Measurements from ENCODE around the gene GPR17.

Gene GPR17

DNA sequence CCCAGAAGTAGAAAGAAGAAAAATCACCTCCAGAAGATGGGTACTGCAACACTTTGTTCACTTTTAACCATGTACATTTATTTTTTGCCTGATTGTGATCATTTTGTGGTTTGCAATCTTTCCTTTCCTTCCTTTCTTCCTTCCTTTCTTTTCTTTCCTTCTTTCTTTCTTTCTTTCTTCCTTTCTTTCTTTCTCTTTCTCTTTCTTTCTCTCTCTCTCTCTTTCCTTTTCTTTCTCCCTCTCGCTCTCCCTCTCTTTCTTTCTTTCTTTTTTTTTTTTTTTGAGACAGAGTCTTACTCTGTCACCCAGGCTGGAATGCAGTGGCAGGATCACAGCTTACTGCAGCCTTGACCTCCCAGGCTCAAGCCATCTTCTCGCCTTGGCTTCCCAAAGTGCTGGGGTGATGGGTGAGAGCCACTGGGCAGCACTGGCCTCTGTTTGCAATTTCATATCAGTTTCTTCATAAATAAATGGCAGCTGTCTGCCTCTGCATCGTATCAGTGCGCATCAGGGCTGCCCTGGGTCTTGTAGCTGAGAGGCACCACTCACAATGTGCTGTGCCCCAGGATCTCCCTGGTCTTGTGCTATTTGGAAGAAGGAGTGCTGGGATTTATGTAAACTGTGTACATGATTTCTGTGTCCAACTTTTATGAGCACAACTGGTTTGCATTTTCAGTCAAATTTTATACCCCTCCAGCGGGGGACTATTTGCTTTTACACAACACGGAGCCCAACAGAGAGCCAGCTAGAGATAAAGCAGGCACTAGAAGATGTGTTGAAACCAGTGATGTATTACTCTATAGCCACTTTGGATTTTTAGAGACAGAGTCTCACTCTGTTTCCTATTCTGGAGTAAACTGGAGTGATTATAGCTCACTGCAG is 36.3 kb downstream of the GPR17 start:
- in situ Hi-C loops (cut with MboI; ENCODE audit: low sequenced_read_pairs), result no loop called here

DNA sequence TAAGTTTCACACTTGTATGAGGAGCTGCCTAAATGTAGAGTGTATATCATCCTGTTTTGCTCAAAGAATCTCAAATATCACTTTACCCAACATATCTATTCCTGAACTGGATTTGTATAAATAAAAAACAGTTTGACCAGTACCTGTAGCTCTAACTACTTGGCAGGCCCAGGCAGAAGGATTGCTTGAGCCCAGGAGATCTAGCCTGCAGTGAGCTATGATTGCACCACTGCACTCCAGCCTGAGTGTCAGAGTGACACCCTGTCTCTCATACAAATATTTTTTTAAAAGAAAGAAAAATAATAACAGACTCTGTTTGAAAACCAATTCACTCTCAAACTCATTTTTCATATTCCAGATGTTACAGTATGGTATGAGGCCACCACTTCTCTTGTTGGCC is 37.1 kb downstream of the GPR17 start:
- in situ Hi-C loops (cut with MboI; ENCODE audit: low sequenced_read_pairs), result no loop called here

DNA sequence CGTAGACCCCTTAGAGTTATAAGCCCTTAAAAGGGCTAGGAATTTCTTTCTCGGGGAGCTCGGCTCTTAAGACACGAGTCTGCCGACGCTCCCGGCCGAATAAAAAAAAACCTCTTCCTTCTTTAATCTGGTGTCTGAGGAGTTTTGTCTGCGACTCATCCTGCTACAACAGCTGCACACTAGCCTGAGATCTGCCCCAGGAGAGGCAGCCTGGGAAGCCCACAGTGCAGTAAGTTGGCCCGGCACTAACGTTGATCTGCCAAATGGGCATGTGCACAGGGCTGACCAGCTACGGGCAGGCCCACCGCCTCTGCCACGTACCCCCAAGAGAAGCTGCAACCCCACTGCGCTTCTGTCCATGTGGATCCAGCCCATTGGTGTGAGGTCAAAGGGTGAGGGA is 37.8 kb downstream of the GPR17 start:
- in situ Hi-C loops (cut with MboI; ENCODE audit: low sequenced_read_pairs), result no loop called here

DNA sequence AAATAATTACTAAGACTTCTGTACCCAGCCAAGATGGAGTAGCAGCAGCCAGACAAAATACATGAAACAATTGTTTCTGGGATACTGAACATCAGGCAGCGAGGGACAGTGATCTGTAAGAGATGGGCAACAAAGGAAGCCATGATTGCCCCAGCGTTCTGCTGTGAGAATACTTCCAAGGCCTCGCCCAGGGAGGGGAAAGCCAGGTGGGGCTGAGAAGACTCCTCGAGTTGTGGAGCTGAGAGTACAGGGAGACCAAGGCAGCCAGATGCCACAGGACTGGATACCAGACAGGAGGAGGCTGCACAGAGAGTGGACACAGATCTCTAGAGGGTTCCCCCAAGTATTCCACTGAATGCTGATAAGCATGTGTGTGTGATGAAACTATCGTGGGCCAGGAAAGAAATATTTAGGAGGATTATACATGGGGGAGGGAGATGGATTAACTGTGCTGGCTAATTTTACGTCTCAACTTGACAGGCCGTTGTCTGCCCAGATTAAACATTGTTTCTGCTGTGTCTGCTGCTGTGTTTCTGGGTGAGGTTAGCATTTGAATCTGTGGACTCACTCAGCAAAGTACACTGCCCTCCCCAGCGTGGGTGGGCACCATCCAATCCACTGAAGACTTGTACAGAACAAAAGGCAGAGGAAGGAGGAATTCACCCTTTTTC is 39.6 kb downstream of the GPR17 start:
- in situ Hi-C loops (cut with MboI; ENCODE audit: low sequenced_read_pairs), result no loop called here

DNA sequence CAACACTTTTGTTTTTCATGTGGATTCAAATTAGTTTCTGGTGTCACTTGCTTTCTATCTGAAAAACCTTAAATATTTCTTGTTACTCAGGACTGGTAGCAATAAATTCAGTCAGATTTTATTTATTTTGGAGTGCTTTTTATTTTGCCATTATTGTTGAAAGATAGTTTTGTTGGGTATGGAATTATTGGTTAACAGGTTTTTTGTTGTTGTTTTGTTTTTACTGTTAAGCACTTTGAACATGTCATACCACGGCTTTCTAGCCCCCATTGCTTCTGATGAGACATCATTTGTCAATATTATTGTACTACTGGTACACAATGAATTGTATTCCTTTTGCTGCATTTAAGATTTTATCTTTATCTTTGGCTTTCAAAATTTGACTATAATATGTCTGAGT is 42.5 kb downstream of the GPR17 start:
- in situ Hi-C loops (cut with MboI; ENCODE audit: low sequenced_read_pairs), result no loop called here

DNA sequence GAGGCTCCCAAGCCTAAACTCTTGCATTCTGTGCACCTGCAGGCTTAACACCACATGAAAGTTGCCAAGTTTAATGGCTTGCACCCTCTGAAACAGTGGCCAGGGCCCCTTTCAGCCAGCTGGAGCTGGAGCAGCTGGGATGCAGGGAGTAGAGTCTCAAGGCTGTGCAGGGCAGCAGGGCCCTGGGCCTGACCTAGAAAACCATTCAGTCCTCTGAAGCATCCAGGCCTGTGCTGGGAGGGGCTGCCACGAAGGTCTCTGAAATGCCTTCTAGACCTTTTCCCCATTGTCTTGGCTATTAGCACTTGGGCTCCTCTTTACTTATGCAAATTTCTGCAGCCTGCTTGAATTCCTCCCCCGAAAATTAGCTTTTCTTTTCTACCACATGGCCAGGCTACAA is 44.7 kb downstream of the GPR17 start:
- in situ Hi-C loops (cut with MboI; ENCODE audit: low sequenced_read_pairs), result no loop called here

DNA sequence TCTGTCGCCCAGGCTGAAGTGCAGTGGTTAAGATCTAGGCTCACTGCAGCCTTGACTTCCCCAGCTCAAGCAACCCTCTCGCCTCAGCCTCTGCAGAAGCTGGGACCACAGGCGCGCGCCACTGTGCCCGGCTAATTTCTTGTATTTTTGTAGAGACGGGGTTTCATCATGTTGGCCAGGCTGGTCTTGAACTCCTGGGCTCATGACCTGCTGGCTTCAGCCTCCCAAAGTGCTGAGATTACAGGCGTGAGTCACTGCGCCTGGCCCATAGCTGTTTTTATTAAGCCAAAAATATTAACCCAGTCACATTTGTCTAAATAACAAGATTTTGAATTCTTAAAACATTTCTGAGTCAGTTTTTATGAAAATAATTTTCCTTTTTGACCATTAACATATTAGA is 49.0 kb downstream of the GPR17 start:
- in situ Hi-C loops (cut with MboI; ENCODE audit: low sequenced_read_pairs), result no loop called here

DNA sequence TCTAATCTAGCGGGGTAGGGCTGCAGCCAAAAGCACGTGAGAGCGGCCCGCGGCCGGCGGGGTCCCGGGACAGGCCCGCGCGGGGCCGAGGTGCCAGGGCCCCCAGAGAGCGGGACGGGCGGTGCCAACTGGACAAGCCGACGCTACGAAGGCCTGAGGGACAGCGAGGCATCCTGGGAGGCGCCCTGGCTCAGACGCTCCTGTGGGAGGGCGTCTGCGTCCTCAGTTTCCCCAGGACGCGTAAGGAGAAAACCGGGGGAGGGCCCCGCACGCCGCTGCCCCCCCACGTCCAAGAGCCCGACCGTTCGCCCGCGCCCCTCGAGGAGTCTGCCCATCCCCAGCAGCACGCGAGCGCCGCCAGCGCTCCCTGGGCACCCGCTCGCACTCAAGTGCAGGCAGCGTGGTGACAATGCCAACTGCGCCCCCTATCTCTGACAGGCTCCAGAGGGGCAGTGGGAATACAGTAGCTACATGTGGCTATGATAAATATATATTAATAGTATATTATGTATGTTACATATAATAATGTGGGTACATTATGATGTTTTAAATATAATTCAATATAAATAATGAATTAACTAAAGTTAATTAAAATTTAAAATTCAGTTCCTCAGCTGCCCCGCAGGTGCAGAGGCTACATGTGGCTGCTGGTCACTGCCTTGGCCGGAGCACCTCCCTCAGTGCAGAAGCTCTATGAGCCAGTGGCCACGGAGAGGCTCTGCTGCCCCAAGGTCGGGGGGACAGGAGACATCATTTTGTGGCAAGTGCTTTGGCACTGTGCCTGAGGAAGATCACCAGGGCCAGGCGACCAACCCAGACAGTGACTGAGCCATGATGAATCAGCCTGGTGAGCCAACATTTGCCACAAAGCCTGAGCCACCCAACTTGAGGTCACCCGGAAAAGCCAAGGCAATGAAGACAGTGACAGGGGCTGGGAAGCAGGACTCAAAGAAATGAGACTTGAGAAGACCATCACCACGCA is 49.8 kb downstream of the GPR17 start:
- in situ Hi-C loops (cut with MboI; ENCODE audit: low sequenced_read_pairs), result no loop called here

DNA sequence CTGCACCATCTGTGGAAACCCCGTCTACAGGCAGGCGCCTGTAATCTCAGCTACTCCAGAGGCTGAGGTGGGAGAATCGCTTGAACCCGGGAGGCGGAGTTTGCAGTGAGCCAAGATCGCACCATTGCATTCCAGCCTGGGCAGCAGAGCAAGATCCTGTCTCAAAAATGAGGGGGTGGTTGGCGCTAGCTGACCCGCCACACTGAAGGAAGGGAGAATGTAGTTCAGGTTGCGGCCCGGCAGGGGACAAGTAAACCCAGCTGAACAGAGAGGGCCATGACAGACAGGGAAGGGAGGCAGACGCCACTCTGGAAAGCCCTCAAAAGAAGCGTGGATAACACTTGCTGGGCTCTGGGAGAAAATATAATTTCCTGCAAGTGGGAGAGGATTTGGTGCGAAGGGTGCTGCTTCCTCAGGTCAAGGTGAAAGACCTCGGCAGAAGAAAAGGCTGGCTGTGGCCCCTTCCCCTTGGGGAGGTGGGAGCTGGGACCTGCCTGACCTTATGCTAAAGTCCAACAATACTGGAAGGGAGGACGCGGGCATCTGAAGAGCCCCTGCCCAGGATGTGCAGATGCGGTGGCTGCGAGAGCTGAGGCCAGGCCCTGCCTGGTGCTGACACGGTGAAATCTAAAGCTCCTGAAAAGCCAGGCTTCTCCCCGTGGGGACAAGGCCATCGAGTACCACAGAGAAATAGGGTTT is 51.7 kb downstream of the GPR17 start:
- in situ Hi-C loops (cut with MboI; ENCODE audit: low sequenced_read_pairs), result no loop called here

DNA sequence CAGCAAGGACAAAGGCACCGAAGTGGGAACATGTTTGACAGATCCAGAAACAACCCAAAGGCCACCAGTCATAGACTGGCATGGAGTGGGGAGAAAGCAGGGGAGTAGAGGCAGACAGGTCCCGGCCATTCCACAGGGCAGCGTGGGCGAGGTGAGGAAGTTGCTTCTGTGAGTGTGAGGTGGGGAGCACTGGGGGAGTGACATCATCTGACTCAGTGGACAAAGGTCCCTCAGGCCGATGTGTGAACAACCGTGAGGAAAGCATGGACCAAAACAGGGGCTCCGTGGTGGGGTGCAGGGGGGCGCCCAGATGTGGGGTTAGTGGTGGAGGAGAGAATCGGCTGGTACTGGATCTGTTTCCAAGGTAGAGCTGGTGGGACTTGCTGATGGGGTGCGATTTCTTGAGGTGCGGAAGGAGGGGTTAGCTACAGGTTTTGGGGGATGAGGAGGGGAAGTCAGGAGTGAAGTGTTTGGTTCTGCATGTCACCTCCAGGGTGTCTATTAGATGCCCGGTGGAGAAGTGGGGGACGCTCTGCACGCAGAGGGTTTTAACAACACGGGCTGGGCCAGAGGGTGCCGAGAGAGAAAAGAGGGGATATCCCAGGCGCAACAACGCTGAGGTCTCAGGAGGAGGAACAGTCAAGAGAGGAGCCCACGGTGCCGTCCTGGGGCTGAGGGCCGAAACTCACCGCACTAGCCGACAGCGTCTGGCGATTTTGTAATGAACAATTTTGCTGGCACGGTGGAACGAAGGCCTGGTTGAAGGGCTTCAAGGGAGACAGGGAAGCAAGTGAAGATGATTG is 52.8 kb downstream of the GPR17 start:
- in situ Hi-C loops (cut with MboI; ENCODE audit: low sequenced_read_pairs), result no loop called here

DNA sequence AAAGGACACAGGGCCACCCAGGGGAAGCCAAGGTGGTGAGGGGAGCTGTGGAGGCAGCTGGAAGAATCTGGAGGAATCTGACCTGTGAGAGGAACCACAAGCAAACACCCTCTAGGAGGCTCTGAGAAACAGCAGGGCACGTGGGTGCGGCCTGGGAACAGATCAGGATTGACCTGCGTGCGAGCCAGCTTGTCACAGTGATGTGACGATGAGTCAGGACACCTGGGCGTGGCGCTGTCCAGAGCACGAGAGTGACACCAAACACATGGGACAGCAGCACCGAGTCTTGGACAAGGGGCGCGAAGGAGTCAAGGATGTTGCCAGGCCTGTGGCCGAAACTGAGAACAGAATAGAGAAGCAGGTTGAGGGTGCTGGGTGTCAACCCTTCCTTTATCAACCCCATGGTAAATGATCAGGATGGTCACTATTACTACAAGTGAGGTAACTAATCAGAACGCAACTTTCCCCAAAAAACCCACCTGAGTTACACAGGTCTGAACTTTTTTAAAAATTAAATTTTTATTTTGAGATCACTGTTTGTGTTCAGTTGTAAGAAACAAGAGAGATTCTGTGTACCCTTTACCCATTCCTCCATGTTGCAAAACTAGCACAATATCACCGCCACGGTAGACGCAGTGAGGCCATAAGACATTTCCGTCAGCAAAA is 54.7 kb downstream of the GPR17 start:
- in situ Hi-C loops (cut with MboI; ENCODE audit: low sequenced_read_pairs), result no loop called here

DNA sequence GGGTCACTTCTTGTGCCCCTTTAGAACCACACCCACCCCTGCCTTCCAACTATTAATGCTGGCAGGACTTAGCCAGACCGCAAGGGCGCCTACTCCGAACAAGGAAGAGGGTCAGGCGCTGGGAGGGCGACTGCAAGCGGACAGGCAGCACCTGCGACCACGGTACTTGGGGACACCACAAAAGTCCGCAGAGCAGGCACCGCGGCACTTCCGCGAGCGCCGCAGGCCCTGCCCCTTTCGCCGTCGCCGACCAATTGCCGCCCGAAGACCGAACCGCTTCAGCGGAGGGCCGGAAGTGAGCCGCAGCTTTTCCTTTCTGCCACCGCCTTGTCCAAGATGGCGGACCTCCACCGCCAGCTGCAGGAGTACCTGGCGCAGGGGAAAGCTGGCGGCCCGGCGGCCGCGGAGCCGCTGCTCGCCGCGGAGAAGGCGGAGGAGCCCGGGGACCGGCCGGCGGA is 55.3 kb downstream of the GPR17 start, which contains the start of gene SFT2D3:
SFT2D3 (plus strand) TSS at position 305 of the 458 bp plus-strand sequence; CDS start at position 337, 32 bp downstream.
- in situ Hi-C loops (cut with MboI; ENCODE audit: low sequenced_read_pairs), result no loop called here

DNA sequence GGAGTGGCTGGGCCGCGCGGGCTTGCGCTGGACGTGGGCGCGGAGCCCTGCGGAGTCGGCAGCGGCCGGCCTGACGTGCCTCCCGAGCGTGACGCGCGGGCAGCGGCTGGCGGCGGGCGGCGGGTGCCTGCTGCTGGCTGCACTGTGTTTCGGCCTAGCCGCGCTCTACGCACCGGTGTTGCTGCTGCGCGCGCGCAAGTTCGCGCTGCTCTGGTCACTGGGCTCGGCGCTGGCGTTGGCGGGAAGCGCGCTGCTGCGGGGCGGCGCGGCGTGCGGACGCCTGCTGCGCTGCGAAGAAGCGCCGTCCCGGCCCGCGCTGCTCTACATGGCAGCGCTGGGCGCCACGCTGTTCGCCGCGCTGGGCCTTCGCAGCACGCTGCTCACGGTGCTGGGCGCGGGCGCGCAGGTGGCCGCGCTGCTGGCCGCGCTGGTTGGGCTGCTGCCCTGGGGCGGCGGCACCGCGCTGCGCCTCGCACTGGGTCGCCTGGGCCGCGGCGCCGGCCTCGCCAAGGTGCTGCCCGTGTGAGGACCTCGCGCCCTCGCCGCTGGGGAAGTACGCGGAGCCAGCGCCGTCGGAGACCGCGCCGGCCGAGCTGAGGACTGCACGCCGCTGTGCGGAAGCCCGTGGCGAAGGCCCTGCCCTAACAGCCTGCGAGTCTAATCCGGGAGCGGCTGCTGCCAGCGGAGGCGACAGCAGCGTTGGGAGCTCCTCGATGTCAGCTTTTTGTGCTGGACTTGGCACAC is 55.9 kb downstream of the GPR17 start:
- in situ Hi-C loops (cut with MboI; ENCODE audit: low sequenced_read_pairs), result no loop called here
